HG02642 (cell line): ENCODE data around the gene LRIF1.
"Not testable (repeated sequence)": the region's sequence is repeated elsewhere in the genome, so short reads cannot be mapped to it uniquely, and the experiment has no call there.

Source experiments
- ATAC-seq: cut with Tn5 transposase; IDR thresholded peaks from one replicate; pipeline ENCODE4 v1.9.1; 2021; ENCODE audit warnings: mild to moderate bottlenecking; ENCODE audit not compliant: unreplicated experiment, poor library complexity

Gene LRIF1, protein sequence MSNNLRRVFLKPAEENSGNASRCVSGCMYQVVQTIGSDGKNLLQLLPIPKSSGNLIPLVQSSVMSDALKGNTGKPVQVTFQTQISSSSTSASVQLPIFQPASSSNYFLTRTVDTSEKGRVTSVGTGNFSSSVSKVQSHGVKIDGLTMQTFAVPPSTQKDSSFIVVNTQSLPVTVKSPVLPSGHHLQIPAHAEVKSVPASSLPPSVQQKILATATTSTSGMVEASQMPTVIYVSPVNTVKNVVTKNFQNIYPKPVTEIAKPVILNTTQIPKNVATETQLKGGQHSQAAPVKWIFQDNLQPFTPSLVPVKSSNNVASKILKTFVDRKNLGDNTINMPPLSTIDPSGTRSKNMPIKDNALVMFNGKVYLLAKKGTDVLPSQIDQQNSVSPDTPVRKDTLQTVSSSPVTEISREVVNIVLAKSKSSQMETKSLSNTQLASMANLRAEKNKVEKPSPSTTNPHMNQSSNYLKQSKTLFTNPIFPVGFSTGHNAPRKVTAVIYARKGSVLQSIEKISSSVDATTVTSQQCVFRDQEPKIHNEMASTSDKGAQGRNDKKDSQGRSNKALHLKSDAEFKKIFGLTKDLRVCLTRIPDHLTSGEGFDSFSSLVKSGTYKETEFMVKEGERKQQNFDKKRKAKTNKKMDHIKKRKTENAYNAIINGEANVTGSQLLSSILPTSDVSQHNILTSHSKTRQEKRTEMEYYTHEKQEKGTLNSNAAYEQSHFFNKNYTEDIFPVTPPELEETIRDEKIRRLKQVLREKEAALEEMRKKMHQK

DNA sequence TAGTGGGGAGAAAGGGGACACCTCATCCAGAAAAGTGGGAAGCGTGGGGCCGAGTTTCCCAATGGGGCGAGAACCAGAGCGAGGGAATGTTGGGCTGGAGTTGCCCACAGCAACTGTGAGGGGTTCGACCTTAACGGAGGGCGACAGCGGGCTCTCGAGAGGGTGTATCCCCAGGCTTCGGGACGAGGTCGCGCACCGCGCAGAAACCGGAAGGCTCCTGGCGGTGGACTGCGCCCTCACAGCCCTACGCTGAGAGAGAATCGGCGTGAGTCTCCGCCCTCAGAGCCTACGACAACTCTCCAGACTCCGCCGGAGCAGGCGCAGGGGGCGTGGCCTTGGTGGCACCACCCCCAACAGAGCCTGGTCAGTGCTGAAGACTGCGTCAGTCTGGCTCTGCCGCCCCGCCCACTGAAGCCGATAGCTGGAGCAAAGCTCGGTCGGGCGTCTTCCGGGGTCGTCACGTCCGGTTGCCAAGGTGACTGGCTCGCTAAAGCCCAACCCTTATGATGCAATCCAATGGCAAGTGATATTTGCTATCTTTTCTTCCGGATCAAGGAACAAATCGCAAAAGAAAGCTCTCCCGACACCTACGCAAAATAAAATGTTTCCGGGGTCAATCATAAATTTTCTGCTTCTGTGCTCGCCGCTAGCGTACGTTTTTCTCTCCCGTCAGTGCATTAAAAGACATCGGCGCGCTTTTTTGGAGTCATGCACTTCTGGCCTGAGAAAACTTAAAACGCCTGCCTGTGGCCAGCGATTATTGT lies at the start of gene LRIF1:
LRIF1 (minus strand) TSS at position 232 of the 764 bp plus-strand sequence. CDS start 234 bp downstream, outside the sequence.
- peak; percentile 97 for ATAC-seq

GRCh38 chr1:111008031-111008430 lies 44.3 kb upstream of the LRIF1 start:
- ATAC-seq, result no peak

DNA sequence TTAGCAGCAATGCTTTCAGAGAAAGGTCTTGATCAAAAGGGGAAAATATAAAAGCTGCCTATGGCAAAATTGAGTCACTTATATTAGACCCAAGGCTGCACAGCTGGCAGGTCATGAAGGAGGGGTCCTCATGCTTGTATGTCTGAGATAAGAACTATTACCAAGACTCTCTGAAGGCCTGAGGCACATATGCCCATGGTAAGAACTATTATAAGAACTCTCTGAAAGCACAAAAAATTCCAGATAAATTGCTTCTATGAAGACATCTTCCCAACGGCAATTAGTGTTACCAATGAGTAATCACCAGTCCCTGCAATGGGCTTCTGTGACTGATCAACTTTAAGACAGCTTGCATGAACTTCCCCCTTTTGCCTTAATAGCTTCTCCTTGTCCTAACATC lies 42.8 kb upstream of the LRIF1 start:
- no peak for ATAC-seq

- not testable (repeated sequence) for ATAC-seq
Observed at GRCh38 chr1:110999607-111000006, 35.9 kb upstream of the LRIF1 start.

DNA sequence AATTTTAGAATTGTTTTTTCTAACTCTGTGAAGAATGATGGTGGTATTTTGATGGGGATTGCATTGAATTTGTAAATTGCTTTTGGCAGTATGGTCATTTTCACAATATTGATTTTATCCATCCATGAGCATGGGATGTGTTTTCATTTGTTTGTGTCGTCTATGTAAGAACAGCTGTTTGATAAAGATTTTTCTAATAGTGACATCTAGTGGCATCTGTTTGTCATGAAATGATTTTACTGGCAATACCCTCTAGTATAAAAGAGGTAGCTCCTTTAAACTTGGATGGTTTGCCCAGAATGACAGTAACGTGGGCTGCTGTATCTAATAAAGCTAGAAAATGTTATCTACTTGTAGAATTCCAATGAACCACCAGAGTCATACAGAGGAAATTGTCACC lies 28.6 kb upstream of the LRIF1 start:
- ATAC-seq, result not testable (repeated sequence)

DNA sequence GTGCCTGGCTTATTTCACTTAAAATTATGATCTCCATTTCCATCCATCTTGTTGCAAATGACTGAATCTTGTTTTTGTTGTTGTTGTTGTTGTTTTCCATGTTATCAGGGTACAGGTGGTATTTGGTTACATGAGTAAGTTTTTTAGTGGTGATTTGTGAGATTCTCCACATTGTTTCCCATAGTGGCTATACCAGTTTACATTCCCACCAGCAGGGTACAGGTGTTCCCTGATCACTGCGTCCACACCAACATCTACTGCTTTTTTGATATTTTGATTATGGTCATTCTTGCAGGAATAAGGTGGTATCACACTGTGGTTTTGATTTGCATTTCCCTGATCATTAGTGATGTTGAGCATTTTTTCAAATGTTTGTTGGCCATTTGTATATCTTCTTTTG lies 27.6 kb upstream of the LRIF1 start:
- not testable (repeated sequence) for ATAC-seq

GRCh38 chr1:110990541-110990940 lies 26.8 kb upstream of the LRIF1 start:
- ATAC-seq, result no peak

DNA sequence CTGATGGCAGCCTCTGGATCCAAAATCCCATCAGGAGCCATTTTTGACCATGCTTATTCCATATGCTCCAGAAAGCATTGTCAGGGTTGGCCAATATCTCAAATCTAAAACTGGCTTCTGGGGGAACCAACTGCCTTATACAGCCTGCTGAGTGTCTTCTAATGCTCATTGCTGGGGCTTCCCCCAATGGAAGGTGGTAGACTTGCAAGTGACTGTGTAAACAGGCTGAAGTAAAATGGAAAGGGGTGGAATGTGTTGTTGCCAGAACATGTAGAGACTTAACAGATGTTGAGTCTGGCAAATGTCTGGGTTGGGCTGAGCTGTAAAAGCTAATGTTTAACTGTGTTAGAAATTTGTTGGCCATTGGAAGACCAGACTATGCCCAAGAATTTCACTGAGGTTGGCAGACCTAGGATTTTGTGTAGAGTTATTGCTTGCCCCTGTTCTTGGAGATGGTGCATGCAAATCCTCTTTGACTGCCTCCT lies 22.7 kb upstream of the LRIF1 start:
- ATAC-seq, result no peak

GRCh38 chr1:110982320-110982719 lies 18.6 kb upstream of the LRIF1 start:
- no peak for ATAC-seq

GRCh38 chr1:110979154-110979553 lies 15.4 kb upstream of the LRIF1 start:
- no peak for ATAC-seq

DNA sequence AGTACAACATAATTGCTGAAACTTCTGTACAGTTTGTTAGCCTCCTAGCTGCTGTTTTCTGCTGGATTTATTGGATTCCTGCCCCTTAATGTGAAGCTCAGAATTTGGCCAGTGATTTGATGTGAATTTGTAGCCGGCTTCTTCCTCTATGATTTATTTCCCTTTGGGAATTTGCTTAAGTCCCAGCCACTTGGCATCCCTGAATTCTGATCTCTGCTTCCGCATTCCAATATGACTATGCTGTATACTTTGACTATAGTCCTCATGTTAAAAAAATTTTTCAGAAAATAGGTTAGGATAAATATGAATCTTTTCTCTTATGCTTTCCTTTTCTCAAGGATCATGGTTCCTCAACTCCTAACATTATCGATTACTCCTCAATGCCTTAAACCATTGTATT lies 12.4 kb upstream of the LRIF1 start:
- no peak for ATAC-seq

- no peak for ATAC-seq
Observed at GRCh38 chr1:110975265-110975664, 11.5 kb upstream of the LRIF1 start.

GRCh38 chr1:110967256-110967655 lies 3.5 kb upstream of the LRIF1 start:
- no peak for ATAC-seq

DNA sequence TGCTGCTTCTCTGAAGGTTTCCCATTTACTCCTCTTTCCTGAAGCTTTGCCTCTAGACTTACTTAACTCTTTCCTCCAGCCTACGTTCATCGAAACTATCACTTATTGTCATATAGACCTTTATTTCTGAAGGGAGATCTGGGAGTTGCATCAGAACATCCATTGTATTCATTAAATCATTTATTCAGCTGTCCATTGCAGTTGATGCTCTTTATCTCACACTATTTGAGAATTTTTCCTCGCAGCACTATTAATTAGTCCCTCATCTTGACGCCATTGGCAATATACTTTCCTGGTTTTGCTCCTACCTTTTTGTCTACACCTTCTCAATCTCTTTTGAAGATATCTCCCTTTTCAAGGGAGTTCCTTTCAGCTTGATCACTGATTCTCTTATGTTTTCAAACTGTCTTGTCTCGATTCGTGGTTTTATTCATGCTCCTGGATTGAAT lies 757 bp upstream of the LRIF1 start:
- no peak for ATAC-seq

GRCh38 chr1:110962892-110963690 lies 631 bp downstream of the LRIF1 start:
- peak; percentile 37 for ATAC-seq

DNA sequence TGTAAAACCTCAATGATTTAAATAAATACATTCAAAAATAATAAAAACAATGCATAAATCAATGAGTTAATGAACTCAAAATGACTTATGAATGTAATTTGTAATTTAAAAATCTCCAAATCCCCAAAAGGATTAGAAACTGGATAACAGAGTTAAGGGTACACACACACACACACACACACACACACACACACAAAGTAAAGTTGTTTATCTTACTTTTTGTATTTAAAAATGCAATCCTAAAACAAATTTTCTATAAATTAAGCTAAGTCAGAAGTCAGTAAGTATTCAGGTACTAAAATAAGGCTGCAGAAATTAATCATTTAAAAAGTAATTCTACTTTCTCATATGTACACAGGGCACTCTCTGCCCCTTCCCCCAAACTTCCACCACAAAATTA lies 1.8 kb downstream of the LRIF1 start:
- no peak for ATAC-seq

- ATAC-seq, result no peak
Observed at GRCh38 chr1:110960777-110961420, 2.8 kb downstream of the LRIF1 start.

GRCh38 chr1:110957798-110958197 lies 5.9 kb downstream of the LRIF1 start:
- no peak for ATAC-seq

DNA sequence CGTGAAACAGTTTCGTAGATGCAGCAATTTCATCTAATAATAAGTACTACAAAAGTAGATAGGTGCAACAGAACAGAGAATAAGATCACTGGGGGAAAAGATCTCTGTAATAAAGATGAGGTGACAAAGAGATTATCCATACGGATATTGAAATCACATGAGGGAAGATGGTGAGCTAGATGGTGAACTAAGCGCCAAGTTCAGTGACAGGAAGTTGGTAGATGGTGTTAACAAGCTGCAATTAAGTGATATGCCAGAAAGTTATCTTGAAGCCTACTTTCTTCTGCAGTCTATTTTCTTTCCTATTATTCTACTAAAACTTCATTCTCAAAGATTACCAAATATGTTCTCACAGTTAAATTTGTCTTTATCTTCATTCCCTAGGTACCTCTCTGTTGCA lies 7.1 kb downstream of the LRIF1 start:
- no peak for ATAC-seq
